H1 (cell line): ENCODE results near the gene RPS6KA5. TPM values are rescaled to one million over a fixed set of nuclear protein-coding genes. Genes with fewer than 3 reads are reported as not detected.

Source experiments
- CTCF ChIA-PET: fragments of 300-600 bp; sonication (Branson Sonifier 250); formaldehyde crosslinking; loops from one replicate; lab custom pipeline; 2021; ENCODE audit not compliant: partially characterized antibody; lab: Charles Lee
- POLR2A ChIA-PET: fragments of 300-600 bp; sonication (Branson Sonifier 250); formaldehyde crosslinking; loops from one replicate; lab custom pipeline; 2021; ENCODE audit warnings: inconsistent platforms; ENCODE audit not compliant: partially characterized antibody; lab: Charles Lee
- DNase-seq, 2 experiments: peaks; one replicate each; pipeline versions ENCODE4 v3.0.0 to v3.0.0-alpha.2; 2010 to 2022; ENCODE audit warnings: low spot score in 2 of 2, low read depth in 1 of 2, mixed read lengths in 1 of 2
- FAIRE-seq: peaks from 2 replicates; lab custom pipeline; 2011; peaks lifted over from hg19 to GRCh38; lab: Jason Lieb, UNC
- H2AFZ ChIP-seq: 2 replicates; pipeline ENCODE4 v1.8.1; 2012; ENCODE audit warnings: low read length, inconsistent platforms
- H2AK5ac ChIP-seq: 2 replicates; pipeline ENCODE4 v1.6.1; 2013; ENCODE audit warnings: low read depth, low read length
- H2BK120ac ChIP-seq: replicated peaks from 2 replicates; pipeline ENCODE3; 2013; ENCODE audit warnings: low read depth, low read length, inconsistent platforms
- H2BK12ac ChIP-seq: 2 replicates; pipeline ENCODE4 v1.6.1; 2013; ENCODE audit warnings: low read depth, low read length
- H2BK15ac ChIP-seq: 2 replicates; pipeline ENCODE4 v1.6.1; 2013; ENCODE audit warnings: low read length
- H2BK20ac ChIP-seq: 2 replicates; pipeline ENCODE4 v1.6.1; 2013; ENCODE audit warnings: low read length
- H2BK5ac ChIP-seq: 2 replicates; pipeline ENCODE4 v1.6.1; 2013; ENCODE audit warnings: low read depth, low read length
- H3K14ac ChIP-seq: 2 replicates; pipeline ENCODE4 v1.6.1; 2013; ENCODE audit warnings: inconsistent platforms; ENCODE audit not compliant: insufficient read length
- H3K18ac ChIP-seq: 2 replicates; pipeline ENCODE4 v1.6.1; 2013; ENCODE audit warnings: low read length; ENCODE audit errors: extremely low read depth
- H3K23ac ChIP-seq: 2 replicates; pipeline ENCODE4 v1.6.1; 2013; ENCODE audit warnings: inconsistent platforms; ENCODE audit not compliant: insufficient read length
- H3K23me2 ChIP-seq: 2 replicates; pipeline ENCODE4 v1.6.1; 2013; ENCODE audit warnings: low read depth, low read length
- H3K27ac ChIP-seq: 2 replicates; pipeline ENCODE4 v1.6.1; 2011; ENCODE audit warnings: low read depth, low read length, inconsistent platforms
- H3K27me3 ChIP-seq, 4 experiments: replicated peaks in 1 of 4; 1 replicate in 1 of 4; 2 replicates in 3 of 4; pipeline versions ENCODE4 v1.6.1 to v1.8.1; 2011 to 2013; ENCODE audit warnings: low read length in 3 of 4, mild to moderate bottlenecking in 3 of 4, inconsistent platforms in 2 of 4, mixed read lengths in 2 of 4, moderate library complexity in 1 of 4; ENCODE audit not compliant: control insufficient read depth in 3 of 4, insufficient read depth in 3 of 4; ENCODE audit errors: extremely low read depth in 1 of 4
- H3K36me3 ChIP-seq, 4 experiments: 2 replicates each; pipeline versions ENCODE4 v1.6.1 to v1.8.1; 2011 to 2013; ENCODE audit warnings: mild to moderate bottlenecking in 4 of 4, low read length in 3 of 4, moderate library complexity in 2 of 4, control low read depth in 1 of 4, inconsistent platforms in 1 of 4; ENCODE audit not compliant: insufficient read depth in 4 of 4, control insufficient read depth in 2 of 4
- H3K4ac ChIP-seq: replicated peaks from 2 replicates; pipeline ENCODE3; 2013; ENCODE audit warnings: low read length, low read depth, mixed read lengths, inconsistent platforms; ENCODE audit not compliant: insufficient read length
- H3K4me1 ChIP-seq, 4 experiments: replicated peaks in 1 of 4; 1 replicate in 1 of 4; 2 replicates in 3 of 4; pipeline versions ENCODE4 v1.6.1 to v1.8.1; 2011 to 2013; ENCODE audit warnings: low read length in 3 of 4, inconsistent platforms in 2 of 4, mixed read lengths in 1 of 4; ENCODE audit not compliant: insufficient read depth in 4 of 4, control insufficient read depth in 3 of 4
- H3K4me2 ChIP-seq, 2 experiments: 2 replicates each; pipeline versions ENCODE4 v1.6.1 to v1.8.1; 2011 to 2013; ENCODE audit warnings: low read depth in 2 of 2, low read length in 2 of 2, control low read depth in 1 of 2, inconsistent platforms in 1 of 2, mild to moderate bottlenecking in 1 of 2; ENCODE audit not compliant: insufficient read depth in 1 of 2
- H3K4me3 ChIP-seq, 4 experiments: fragments of 200-600, 300-600 bp in 1 of 4; sonication (generic), shearing (Covaris generic), sonication (Bioruptor Twin) in 1 of 4; 2 replicates each; pipeline versions ENCODE4 v1.5.1 to v1.8.1; 2011 to 2016; ENCODE audit warnings: low read length in 4 of 4, low read depth in 3 of 4, control low read depth in 2 of 4, inconsistent platforms in 2 of 4, mild to moderate bottlenecking in 2 of 4, mixed read lengths in 1 of 4, moderate library complexity in 1 of 4; ENCODE audit not compliant: insufficient read depth in 2 of 4; ENCODE audit errors: extremely low read depth in 1 of 4
- H3K56ac ChIP-seq: replicated peaks from 2 replicates; pipeline ENCODE3; 2013; ENCODE audit warnings: low read depth, mild to moderate bottlenecking, mixed read lengths, low read length, inconsistent platforms; ENCODE audit not compliant: insufficient read length
- H3K79me1 ChIP-seq: 2 replicates; pipeline ENCODE4 v1.6.1; 2013; ENCODE audit warnings: low read depth, low read length, control low read depth
- H3K79me2 ChIP-seq, 2 experiments: 2 replicates each; pipeline versions ENCODE4 v1.6.1 to v1.8.1; 2012 to 2013; ENCODE audit warnings: low read length in 2 of 2, mild to moderate bottlenecking in 2 of 2, inconsistent platforms in 1 of 2; ENCODE audit not compliant: insufficient read depth in 2 of 2, control insufficient read depth in 1 of 2
- H3K9ac ChIP-seq, 4 experiments: replicated peaks in 1 of 4; 1 replicate in 1 of 4; 2 replicates in 3 of 4; pipeline versions ENCODE4 v1.6.1 to v1.8.1; 2011 to 2013; ENCODE audit warnings: low read depth in 3 of 4, low read length in 3 of 4, control low read depth in 2 of 4, mild to moderate bottlenecking in 2 of 4, moderate library complexity in 2 of 4, inconsistent platforms in 1 of 4; ENCODE audit errors: extremely low read depth in 1 of 4
- H3K9me3 ChIP-seq, 2 experiments: 2 replicates each; pipeline versions ENCODE4 v1.6.1 to v1.8.1; 2012 to 2013; ENCODE audit warnings: mild to moderate bottlenecking in 2 of 2, moderate library complexity in 2 of 2, control low read depth in 1 of 2, inconsistent platforms in 1 of 2, low read depth in 1 of 2, low read length in 1 of 2, mixed read lengths in 1 of 2; ENCODE audit not compliant: insufficient read depth in 2 of 2
- H4K20me1 ChIP-seq, 2 experiments: replicated peaks in 1 of 2; 2 replicates each; pipeline versions ENCODE3 to v1.8.1; 2011 to 2013; ENCODE audit warnings: inconsistent platforms in 2 of 2, low read length in 2 of 2, mild to moderate bottlenecking in 1 of 2; ENCODE audit not compliant: insufficient read depth in 2 of 2, control insufficient read depth in 1 of 2
- H4K5ac ChIP-seq: 2 replicates; pipeline ENCODE4 v1.6.1; 2013; ENCODE audit warnings: low read length, low read depth, mixed read lengths, inconsistent platforms; ENCODE audit not compliant: insufficient read length
- H4K8ac ChIP-seq: 2 replicates; pipeline ENCODE4 v1.8.0; 2013; ENCODE audit warnings: mild to moderate bottlenecking, moderate library complexity, low read length, inconsistent platforms; ENCODE audit not compliant: insufficient read depth; ENCODE audit errors: extremely low read depth
- H4K91ac ChIP-seq: replicated peaks from 2 replicates; pipeline ENCODE3; 2013; ENCODE audit warnings: low read length, mixed read lengths, inconsistent platforms; ENCODE audit not compliant: insufficient read length
- CHD2 ChIP-seq: IDR thresholded peaks from 2 replicates; pipeline ENCODE4 v1.6.1; 2012; ENCODE audit warnings: low read length, improper control_type of control experiment
- CTBP2 ChIP-seq: IDR thresholded peaks from 2 replicates; pipeline ENCODE4 v1.7.0; 2011; ENCODE audit warnings: borderline replicate concordance, mild to moderate bottlenecking, moderate library complexity, mixed read lengths, low read length; ENCODE audit not compliant: insufficient read depth, insufficient read length
- HDAC2 ChIP-seq, 2 experiments: fragments of 300-600 bp in 1 of 2; sonication (generic) in 1 of 2; IDR thresholded peaks; 2 replicates each; pipeline ENCODE4 v1.6.1; 2011 to 2012; ENCODE audit warnings: low read depth in 2 of 2, low read length in 2 of 2, mild to moderate bottlenecking in 2 of 2, moderate library complexity in 2 of 2, borderline replicate concordance in 1 of 2, inconsistent platforms in 1 of 2
- MAX ChIP-seq: IDR thresholded peaks from 2 replicates; pipeline ENCODE4 v1.6.1; 2012; ENCODE audit warnings: inconsistent platforms
- POLR2AphosphoS5 ChIP-seq: IDR thresholded peaks from 2 replicates; pipeline ENCODE4 v1.6.1; 2011; ENCODE audit warnings: low read depth, low read length
- SIN3A ChIP-seq, 2 experiments: IDR thresholded peaks in 1 of 2; conservative IDR thresholded peaks in 1 of 2; 2 replicates each; pipeline ENCODE4 v1.6.1; 2011 to 2012; ENCODE audit warnings: low read length in 2 of 2, improper control_type of control experiment in 1 of 2, low read depth in 1 of 2, mild to moderate bottlenecking in 1 of 2
- SP2 ChIP-seq: IDR thresholded peaks from 2 replicates; pipeline ENCODE4 v1.6.1; 2012; ENCODE audit warnings: mild to moderate bottlenecking, low read length, inconsistent platforms
- SRF ChIP-seq: IDR thresholded peaks from 2 replicates; pipeline ENCODE4 v1.6.1; 2011; ENCODE audit warnings: mild to moderate bottlenecking, low read depth, low read length, moderate library complexity
- SUZ12 ChIP-seq: fragments of 200-600 bp; sonication (generic); IDR thresholded peaks from 2 replicates; pipeline ENCODE4 v1.6.1; 2012; ENCODE audit warnings: mild to moderate bottlenecking, inconsistent platforms, low read length, moderate library complexity, mixed read lengths
- TAF1 ChIP-seq: IDR thresholded peaks from 2 replicates; pipeline ENCODE4 v1.6.1; 2011; ENCODE audit warnings: mild to moderate bottlenecking, low read depth, low read length
- TEAD4 ChIP-seq: IDR thresholded peaks from 2 replicates; pipeline ENCODE4 v1.6.1; 2012; ENCODE audit warnings: low read depth, low read length, inconsistent platforms, mixed read lengths
- WGBS, 2 experiments: shearing (Covaris generic) in 1 of 2; methylation state at CpG; one replicate each; pipeline versions ENCODE4 v1.1.6 to v1.1.7; 2013 to 2015; ENCODE audit warnings: low lambda C conversion rate in 2 of 2, mixed read lengths in 2 of 2, inconsistent platforms in 1 of 2, low coverage in 1 of 2, missing lambda C conversion rate in 1 of 2; ENCODE audit not compliant: insufficient replicate concordance in 2 of 2, insufficient coverage in 1 of 2, insufficient read length in 1 of 2; ENCODE audit errors: extremely low coverage in 1 of 2, missing lambda C conversion rate in 1 of 2; 5-methylcytosine and 5-hydroxymethylcytosine counted together
- polyA plus RNA-seq, 7 experiments: library from polyadenylated mRNA; depleted of rRNA in 3 of 7; stranded (reverse) in 5 of 7; unstranded in 2 of 7; fragments of >200 nt in 5 of 7; fragments of 200-250 nt in 2 of 7; gene quantifications; 1 replicate in 5 of 7; 2 replicates in 1 of 7; 4 replicates in 1 of 7; pipeline versions ENCODE4 v1.2.1 to v1.2.3, GENCODE V29; 2011 to 2013; ENCODE audit warnings: missing spikeins in 2 of 7, mixed read lengths in 2 of 7
- total RNA-seq: library from RNA; stranded (reverse); fragmentation: NEBNext Ultra II Directional; extraction: Animal tissue kit (Norgen Biotek cat#: 25700); gene quantifications from 2 replicates; pipeline ENCODE4 v1.2.1, GENCODE V29; 2021
- TF ChIP-seq, protein P1 (sequence below): IDR thresholded peaks from 2 replicates; pipeline ENCODE4 v1.6.1; 2011; ENCODE audit warnings: low read length, improper control_type of control experiment

RPS6KA5 gene
- total and polyA plus RNA-seq, 2 of the 8 experiments (the other 6 are each of a cell fraction or from before 2014, with no cell fraction given), result 0.85 to 3.1 TPM

GRCh38 chr14:91098591-91098990, 38.1 kb upstream of the RPS6KA5 start:
- 90% methylated on average over 3 of the region's 3 CpGs; no CpG with 5 or more reads in 1 of the 2 experiments for WGBS, 2 experiments
- no peak overlapping the region for H3K4ac ChIP-seq
- H3K27ac ChIP-seq, result no peak overlapping the region
- H2BK20ac ChIP-seq, result no peak overlapping the region
- no peak overlapping the region for H2BK15ac ChIP-seq
- no peak overlapping the region for H2AFZ ChIP-seq
- 0 out of 2 replicates have a peak overlapping the region, but pooled peaks have one; percentile 24 for H2AK5ac ChIP-seq
- H3K4me3 ChIP-seq, result no peak overlapping the region
- no peaks in the 10 kb centered on the region for H3K36me3 ChIP-seq
- no peaks in the 10 kb centered on the region for H3K4me1 ChIP-seq
- no peaks in the 10 kb centered on the region for H3K23me2 ChIP-seq
- H3K4me2 ChIP-seq, result no peak overlapping the region
- H3K9ac ChIP-seq, result no peak overlapping the region
- no peak overlapping the region for H3K14ac ChIP-seq
- FAIRE-seq (no peak), DNase-seq (no peak)
- H3K18ac ChIP-seq, result no peak overlapping the region
- no peak overlapping the region for H3K23ac ChIP-seq
- H4K8ac ChIP-seq, result no peak overlapping the region
- POLR2A ChIA-PET, result interaction anchor here (1.5 to 3.9 kb wide), 2 partner anchors 16 to 19 kb away, joined by 5 to 21 read pairs; partner anchors contain the start of gene DGLUCY
- H3K27me3 ChIP-seq, result no peaks in the 10 kb centered on the region
- no peak overlapping the region for H3K56ac ChIP-seq
- H4K20me1 ChIP-seq, result no peaks in the 10 kb centered on the region
- no peak overlapping the region for H2BK120ac ChIP-seq
- H3K79me1 ChIP-seq, result no peaks in the 10 kb centered on the region
- H3K79me2 ChIP-seq, result no peaks in the 10 kb centered on the region
- H4K91ac ChIP-seq, result no peak overlapping the region
- no peak overlapping the region for H2BK12ac ChIP-seq
- CTCF ChIA-PET, result interaction anchor here (0.6 to 2.6 kb wide), 6 partner anchors 9 to 196 kb away, joined by 3 to 11 read pairs (median 3); no protein-coding TSS in a partner anchor
- H2BK5ac ChIP-seq, result no peak overlapping the region
- no peaks in the 10 kb centered on the region for H3K9me3 ChIP-seq
- H4K5ac ChIP-seq, result no peak overlapping the region
- TF ChIP-seq SIN3A (conservative IDR thresholded peaks at IDR 0.05 in 1 of 2, IDR thresholded peaks at IDR 0.05 in 1 of 2; ENCODE audit: low read depth in 1 of 2, low read length in 2 of 2), result no peak
- TF ChIP-seq, protein P1, sequence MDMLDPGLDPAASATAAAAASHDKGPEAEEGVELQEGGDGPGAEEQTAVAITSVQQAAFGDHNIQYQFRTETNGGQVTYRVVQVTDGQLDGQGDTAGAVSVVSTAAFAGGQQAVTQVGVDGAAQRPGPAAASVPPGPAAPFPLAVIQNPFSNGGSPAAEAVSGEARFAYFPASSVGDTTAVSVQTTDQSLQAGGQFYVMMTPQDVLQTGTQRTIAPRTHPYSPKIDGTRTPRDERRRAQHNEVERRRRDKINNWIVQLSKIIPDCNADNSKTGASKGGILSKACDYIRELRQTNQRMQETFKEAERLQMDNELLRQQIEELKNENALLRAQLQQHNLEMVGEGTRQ, result no peak
- no peak for TF ChIP-seq HDAC2 (IDR thresholded peaks at IDR 0.05; ENCODE audit: borderline replicate concordance in 1 of 2, low read depth in 2 of 2, low read length in 2 of 2)
- no peak for TF ChIP-seq TAF1
- no peak for TF ChIP-seq POLR2AphosphoS5
- TF ChIP-seq TEAD4, result no peak
- TF ChIP-seq SRF, result no peak
- no peak for TF ChIP-seq MAX
- no peak for TF ChIP-seq CHD2
- TF ChIP-seq SP2, result no peak
- no peak for TF ChIP-seq SUZ12
- no peak for TF ChIP-seq CTBP2
